Natural killer cell (primary cell): ENCODE results near the gene FSIP1. TPM values are rescaled to one million over a fixed set of nuclear protein-coding genes. Genes with fewer than 3 reads are reported as not detected.

ENCODE experiments used
- ATAC-seq, 3 donors: fragments of 150-1000 bp in 2 of 3; fragments of 200-7000 bp in 1 of 3; cut with Tn5 transposase; 1 replicate in 1 of 3; 2 replicates in 2 of 3; pipeline ENCODE4 v1.10.0; 2021; ENCODE audit warnings: mild to moderate bottlenecking in 2 of 3, moderate library complexity in 2 of 3
- DNase-seq, 2 donors: peaks; one replicate each; pipeline versions ENCODE4 v3.0.0 to v3.0.0-alpha.2; 2013 to 2021; ENCODE audit warnings: mixed read lengths in 1 of 2
- H3K27ac ChIP-seq: one replicate; pipeline ENCODE4 v1.5.1; 2013; ENCODE audit warnings: mild to moderate bottlenecking, low read length
- H3K27me3 ChIP-seq: one replicate; pipeline ENCODE4 v1.6.1; 2013; ENCODE audit warnings: low read length; ENCODE audit not compliant: control insufficient read depth, insufficient read depth
- H3K36me3 ChIP-seq: one replicate; pipeline ENCODE4 v1.6.1; 2013; ENCODE audit warnings: low read length; ENCODE audit not compliant: control insufficient read depth, insufficient read depth
- H3K4me1 ChIP-seq: one replicate; pipeline ENCODE4 v1.6.1; 2013; ENCODE audit warnings: low read length; ENCODE audit not compliant: control insufficient read depth, insufficient read depth
- H3K4me3 ChIP-seq: one replicate; pipeline ENCODE4 v1.5.1; 2013; ENCODE audit warnings: low read length
- H3K9me3 ChIP-seq: one replicate; pipeline ENCODE4 v1.6.1; 2013; ENCODE audit warnings: low read length; ENCODE audit not compliant: control insufficient read depth, insufficient read depth
- H3K27ac Mint-ChIP-seq, 2 donors: one replicate each; pipeline ENCODE4 v1.8.0; 2022; ENCODE audit warnings: mild to moderate bottlenecking in 2 of 2, mixed read lengths in 2 of 2, moderate library complexity in 1 of 2
- H3K27me3 Mint-ChIP-seq, 2 donors: one replicate each; pipeline ENCODE4 v1.8.0; 2022; ENCODE audit warnings: low read depth in 2 of 2, mixed read lengths in 2 of 2
- H3K36me3 Mint-ChIP-seq: one replicate; pipeline ENCODE4 v1.8.0; 2022; ENCODE audit warnings: mixed read lengths
- H3K4me1 Mint-ChIP-seq, 2 donors: one replicate each; pipeline ENCODE4 v1.8.0; 2022; ENCODE audit warnings: mixed read lengths in 2 of 2
- H3K4me3 Mint-ChIP-seq: one replicate; pipeline ENCODE4 v1.8.0; 2022; ENCODE audit warnings: mild to moderate bottlenecking, moderate library complexity, mixed read lengths
- H3K9me3 Mint-ChIP-seq, 2 donors: one replicate each; pipeline ENCODE4 v1.8.0; 2022; ENCODE audit warnings: mixed read lengths in 2 of 2
- WGBS: methylation state at CpG from one replicate; pipeline ENCODE4 v1.1.7; 2013; ENCODE audit warnings: missing lambda C conversion rate; ENCODE audit not compliant: insufficient coverage; 5-methylcytosine and 5-hydroxymethylcytosine counted together
- intact Hi-C: fragments of 100-400 bp; cut with micrococcal nuclease; formaldehyde crosslinking; loops from one replicate; pipeline ENCODE4 v1.14.2; 2022
- total RNA-seq, 4 donors: library from RNA; stranded (reverse); fragments of 120-200 nt in 1 of 4; gene quantifications; one replicate each; pipeline versions ENCODE4 v1.2.3 to v1.2.4, GENCODE V29; 2013 to 2022
- TF ChIP-seq, protein P1 (sequence below): fragments of 200-600 bp; IDR thresholded peaks from one replicate; pipeline ENCODE4 v1.8.0; 2022; ENCODE audit warnings: antibody characterized with exemption

FSIP1 gene
- total RNA-seq, 3 donors from 2014 or later (not counting 1 experiment from before 2014, with no cell fraction given) = 1.1 to 2.3 (median 1.8) TPM

DNA sequence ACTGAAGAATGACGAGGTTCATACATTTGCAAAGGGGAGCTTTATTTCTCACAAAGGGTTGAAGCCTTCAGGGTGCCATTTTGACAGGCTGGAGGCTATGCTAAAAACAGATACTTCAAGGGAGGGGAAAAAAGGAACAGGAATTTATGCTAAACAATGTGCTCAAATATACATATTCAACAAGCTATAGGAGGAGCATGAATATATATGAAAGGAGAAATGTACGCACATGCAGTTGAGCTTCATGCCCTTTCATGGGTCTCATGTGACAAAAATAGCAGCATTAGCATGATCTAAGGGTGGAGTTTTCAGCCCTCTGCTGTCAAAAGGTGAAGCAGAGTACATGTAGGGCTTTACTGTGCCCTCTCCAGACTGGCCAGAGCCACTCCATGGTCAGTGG, 44.3 kb upstream of the FSIP1 start:
- H3K4me3 ChIP-seq = no peak overlapping the region
- intact Hi-C loops = no loop called here
- H3K36me3 ChIP-seq = no peaks in the 10 kb centered on the region
- H3K27me3 ChIP-seq = peaks cover 6% of the 10 kb centered on the region
- Mint-ChIP-seq H3K27me3 (peaks cover 16 to 31% of the 10 kb centered on the region in 2 donors), H3K9me3 (no peaks in the 10 kb centered on the region), H3K4me3 (no peak overlapping the region), H3K36me3 (no peaks in the 10 kb centered on the region), H3K4me1 (no peaks in the 10 kb centered on the region), H3K27ac (no peak overlapping the region)
- DNase-seq = no peak
- TF ChIP-seq, protein P1, sequence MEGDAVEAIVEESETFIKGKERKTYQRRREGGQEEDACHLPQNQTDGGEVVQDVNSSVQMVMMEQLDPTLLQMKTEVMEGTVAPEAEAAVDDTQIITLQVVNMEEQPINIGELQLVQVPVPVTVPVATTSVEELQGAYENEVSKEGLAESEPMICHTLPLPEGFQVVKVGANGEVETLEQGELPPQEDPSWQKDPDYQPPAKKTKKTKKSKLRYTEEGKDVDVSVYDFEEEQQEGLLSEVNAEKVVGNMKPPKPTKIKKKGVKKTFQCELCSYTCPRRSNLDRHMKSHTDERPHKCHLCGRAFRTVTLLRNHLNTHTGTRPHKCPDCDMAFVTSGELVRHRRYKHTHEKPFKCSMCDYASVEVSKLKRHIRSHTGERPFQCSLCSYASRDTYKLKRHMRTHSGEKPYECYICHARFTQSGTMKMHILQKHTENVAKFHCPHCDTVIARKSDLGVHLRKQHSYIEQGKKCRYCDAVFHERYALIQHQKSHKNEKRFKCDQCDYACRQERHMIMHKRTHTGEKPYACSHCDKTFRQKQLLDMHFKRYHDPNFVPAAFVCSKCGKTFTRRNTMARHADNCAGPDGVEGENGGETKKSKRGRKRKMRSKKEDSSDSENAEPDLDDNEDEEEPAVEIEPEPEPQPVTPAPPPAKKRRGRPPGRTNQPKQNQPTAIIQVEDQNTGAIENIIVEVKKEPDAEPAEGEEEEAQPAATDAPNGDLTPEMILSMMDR = no peak
- H3K27ac ChIP-seq = no peak overlapping the region
- ATAC-seq = no peak
- no peaks in the 10 kb centered on the region for H3K4me1 ChIP-seq
- 90% methylated on average over 2 of the region's 2 CpGs for WGBS
- H3K9me3 ChIP-seq = no peaks in the 10 kb centered on the region

DNA sequence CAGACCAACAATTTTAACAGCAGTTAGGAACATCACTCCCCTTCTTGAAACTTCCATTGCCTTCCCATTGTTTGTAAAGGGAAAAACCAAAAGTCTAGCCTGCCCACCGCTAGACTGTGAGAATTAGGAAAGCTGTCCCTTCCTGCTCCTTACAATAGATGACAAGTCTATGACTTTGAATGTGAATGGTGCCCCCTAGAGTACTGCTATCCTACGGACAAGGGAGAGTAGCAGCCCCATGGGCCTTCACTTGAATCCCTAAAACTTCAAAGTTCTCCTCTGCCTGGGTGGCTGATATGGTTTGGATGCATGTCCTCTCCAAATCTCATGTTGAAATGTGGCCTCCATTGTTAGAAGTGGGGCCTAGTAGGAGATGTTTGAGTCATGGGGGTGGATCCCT, 41.0 kb upstream of the FSIP1 start:
- no peak for DNase-seq
- TF ChIP-seq, protein P1 = no peak
- peaks cover 3% of the 10 kb centered on the region for H3K27me3 ChIP-seq
- H3K27ac ChIP-seq = no peak overlapping the region
- ATAC-seq = no peak
- H3K9me3 Mint-ChIP-seq = no peaks in the 10 kb centered on the region
- no peaks in the 10 kb centered on the region for H3K36me3 ChIP-seq
- no peaks in the 10 kb centered on the region for H3K9me3 ChIP-seq
- no peak overlapping the region for H3K27ac Mint-ChIP-seq
- WGBS = 100% methylated on average over 1 of the region's 2 CpGs
- intact Hi-C loops = no loop called here
- H3K4me3 Mint-ChIP-seq = no peak overlapping the region
- H3K27me3 Mint-ChIP-seq = peaks cover 8 to 17% of the 10 kb centered on the region in 2 donors
- no peak overlapping the region for H3K4me3 ChIP-seq
- no peaks in the 10 kb centered on the region for H3K36me3 Mint-ChIP-seq
- H3K4me1 ChIP-seq = no peaks in the 10 kb centered on the region
- no peaks in the 10 kb centered on the region for H3K4me1 Mint-ChIP-seq

GRCh38 chr15:39820050-39820602, 37.5 kb upstream of the FSIP1 start:
- Histone ChIP-seq H3K36me3 (no peaks in the 10 kb centered on the region), H3K27ac (no peak overlapping the region), H3K4me3 (no peak overlapping the region), H3K4me1 (no peaks in the 10 kb centered on the region), H3K27me3 (no peaks in the 10 kb centered on the region), H3K9me3 (no peaks in the 10 kb centered on the region)
- H3K9me3 Mint-ChIP-seq = no peaks in the 10 kb centered on the region
- TF ChIP-seq, protein P1 = no peak
- no peaks in the 10 kb centered on the region for H3K4me1 Mint-ChIP-seq
- H3K36me3 Mint-ChIP-seq = no peaks in the 10 kb centered on the region
- intact Hi-C loops = no loop called here
- H3K27ac Mint-ChIP-seq = no peak overlapping the region
- peaks cover 0 to 7% of the 10 kb centered on the region in 2 donors for H3K27me3 Mint-ChIP-seq
- WGBS = 51% methylated on average over 3 of the region's 3 CpGs
- ATAC-seq (no peak), DNase-seq (no peak)
- H3K4me3 Mint-ChIP-seq = no peak overlapping the region

DNA sequence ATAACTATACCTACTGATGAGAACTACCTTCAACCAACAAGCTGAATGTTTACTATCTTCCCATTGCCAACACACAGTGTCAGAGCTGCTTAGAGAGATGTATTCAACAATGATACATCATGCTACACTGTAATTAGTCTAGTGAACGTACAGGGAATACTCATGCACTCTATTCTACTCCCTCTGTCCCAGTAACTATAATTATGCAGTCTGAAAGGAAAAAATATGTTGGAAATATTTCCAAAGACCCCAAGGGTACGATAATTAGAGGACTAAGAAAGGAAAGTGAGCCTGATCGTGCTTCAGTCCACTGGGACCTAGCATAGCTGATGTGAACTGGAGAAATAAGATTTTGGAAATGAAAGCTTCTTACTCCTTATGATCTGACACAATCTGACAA, 36.9 kb upstream of the FSIP1 start:
- intact Hi-C loops = no loop called here
- no peak for DNase-seq
- H3K9me3 Mint-ChIP-seq = no peaks in the 10 kb centered on the region
- H3K4me3 Mint-ChIP-seq = no peak overlapping the region
- TF ChIP-seq, protein P1 = no peak
- H3K36me3 Mint-ChIP-seq = no peaks in the 10 kb centered on the region
- peaks cover 0 to 7% of the 10 kb centered on the region in 2 donors for H3K27me3 Mint-ChIP-seq
- 88% methylated on average over 2 of the region's 3 CpGs for WGBS
- no peak overlapping the region for H3K27ac Mint-ChIP-seq
- H3K4me1 ChIP-seq = no peaks in the 10 kb centered on the region
- H3K4me3 ChIP-seq = no peak overlapping the region
- no peak for ATAC-seq
- H3K9me3 ChIP-seq = no peaks in the 10 kb centered on the region
- H3K36me3 ChIP-seq = no peaks in the 10 kb centered on the region
- no peaks in the 10 kb centered on the region for H3K4me1 Mint-ChIP-seq
- no peak overlapping the region for H3K27ac ChIP-seq
- H3K27me3 ChIP-seq = no peaks in the 10 kb centered on the region
